Stimulated activated naive CD4-positive, alpha-beta T cell (primary cell): Measurements from ENCODE around the gene MAP3K5.

ENCODE experiments used
- DNase-seq, 6 experiments: peaks; one replicate each; lab custom pipeline; 2025; lab: John Stamatoyannopoulos, UW

The MAP3K5 gene

GRCh38 chr6:136685540-136686108 is 106.7 kb downstream of the MAP3K5 start:
- DNase-seq = no peak

GRCh38 chr6:136684466-136684865 is 107.8 kb downstream of the MAP3K5 start:
- no peak for DNase-seq

GRCh38 chr6:136683209-136683941 is 108.9 kb downstream of the MAP3K5 start:
- no peak for DNase-seq

GRCh38 chr6:136682292-136682691 is 110.0 kb downstream of the MAP3K5 start:
- no peak for DNase-seq

- no peak for DNase-seq
Measured at GRCh38 chr6:136677822-136678221, 114.5 kb downstream of the MAP3K5 start.

- no peak for DNase-seq
Measured at GRCh38 chr6:136677344-136677743, 114.9 kb downstream of the MAP3K5 start.

- DNase-seq = no peak
Measured at GRCh38 chr6:136676075-136676474, 116.2 kb downstream of the MAP3K5 start.

GRCh38 chr6:136673571-136673970 is 118.7 kb downstream of the MAP3K5 start:
- no peak for DNase-seq

GRCh38 chr6:136672144-136672543 is 120.1 kb downstream of the MAP3K5 start:
- DNase-seq = no peak

- DNase-seq = no peak
Measured at GRCh38 chr6:136669299-136669699, 123.0 kb downstream of the MAP3K5 start.

GRCh38 chr6:136668571-136668970 is 123.7 kb downstream of the MAP3K5 start:
- DNase-seq = no peak

GRCh38 chr6:136666041-136666440 is 126.2 kb downstream of the MAP3K5 start:
- DNase-seq = no peak

- no peak for DNase-seq
Measured at GRCh38 chr6:136662347-136663237, 129.7 kb downstream of the MAP3K5 start.

- no peak for DNase-seq
Measured at GRCh38 chr6:136660727-136661126, 131.6 kb downstream of the MAP3K5 start.

GRCh38 chr6:136659991-136660499 is 132.2 kb downstream of the MAP3K5 start:
- no peak for DNase-seq

GRCh38 chr6:136658711-136659110 is 133.6 kb downstream of the MAP3K5 start:
- DNase-seq = no peak

GRCh38 chr6:136657666-136658065 is 134.6 kb downstream of the MAP3K5 start:
- DNase-seq = no peak

GRCh38 chr6:136656121-136656520 is 136.2 kb downstream of the MAP3K5 start:
- DNase-seq = no peak

GRCh38 chr6:136655239-136656014 is 136.8 kb downstream of the MAP3K5 start:
- no peak for DNase-seq

- no peak for DNase-seq
Measured at GRCh38 chr6:136654086-136654485, 138.2 kb downstream of the MAP3K5 start.

GRCh38 chr6:136652656-136653055 is 139.6 kb downstream of the MAP3K5 start:
- no peak for DNase-seq

- no peak for DNase-seq
Measured at GRCh38 chr6:136651982-136652381, 140.3 kb downstream of the MAP3K5 start.
